Liver (tissue), 9 donors: ENCODE measurements around the gene TBC1D4. TPM values are rescaled to one million over a fixed set of nuclear protein-coding genes. Genes with fewer than 3 reads are reported as not detected.

Experiments
- DNase-seq: peaks from one replicate; pipeline ENCODE4 v3.0.0-alpha.2; 2017; ENCODE audit warnings: low spot score
- H3K27ac ChIP-seq, 2 donors: one replicate each; pipeline ENCODE4 v1.7.0; 2013; ENCODE audit warnings: inconsistent platforms in 2 of 2, low read length in 2 of 2, control low read depth in 1 of 2, low read depth in 1 of 2, mild to moderate bottlenecking in 1 of 2
- H3K27me3 ChIP-seq, 4 donors: one replicate each; pipeline versions ENCODE4 v1.6.1 to v1.7.0; 2013; ENCODE audit warnings: low read length in 3 of 4, inconsistent platforms in 1 of 4, mild to moderate bottlenecking in 1 of 4, moderate library complexity in 1 of 4; ENCODE audit not compliant: control insufficient read depth in 4 of 4, insufficient read depth in 4 of 4
- H3K36me3 ChIP-seq, 4 donors: one replicate each; pipeline versions ENCODE4 v1.6.1 to v1.7.0; 2013; ENCODE audit warnings: low read length in 3 of 4, mild to moderate bottlenecking in 3 of 4, low read depth in 1 of 4, moderate library complexity in 1 of 4; ENCODE audit not compliant: control insufficient read depth in 4 of 4, insufficient read depth in 3 of 4
- H3K4me1 ChIP-seq, 4 donors: one replicate each; pipeline versions ENCODE4 v1.6.1 to v1.7.0; 2013; ENCODE audit warnings: low read length in 3 of 4, mild to moderate bottlenecking in 3 of 4, moderate library complexity in 1 of 4; ENCODE audit not compliant: control insufficient read depth in 4 of 4, insufficient read depth in 4 of 4
- H3K4me3 ChIP-seq, 3 donors: one replicate each; pipeline versions ENCODE4 v1.6.1 to v1.7.0; 2013; ENCODE audit warnings: low read length in 3 of 3, control low read depth in 1 of 3, low read depth in 1 of 3, mild to moderate bottlenecking in 1 of 3
- H3K9ac ChIP-seq, 2 donors: one replicate each; pipeline ENCODE4 v1.7.0; 2013; ENCODE audit warnings: low read length in 2 of 2, mild to moderate bottlenecking in 2 of 2, moderate library complexity in 2 of 2, control low read depth in 1 of 2, low read depth in 1 of 2
- H3K9me3 ChIP-seq, 4 donors: one replicate each; pipeline versions ENCODE4 v1.6.1 to v1.7.0; 2013; ENCODE audit warnings: low read length in 3 of 4; ENCODE audit not compliant: control insufficient read depth in 4 of 4
- ATF3 ChIP-seq: IDR thresholded peaks from 2 replicates; pipeline ENCODE4 v1.6.1; 2016; ENCODE audit warnings: antibody characterized with exemption
- CTCF ChIP-seq: fragments of 150-350 bp; IDR thresholded peaks from 2 replicates; pipeline ENCODE4 v1.5.1; 2017; ENCODE audit warnings: improper control_type of control experiment, low read depth, low read length; ENCODE audit not compliant: missing input control
- EGR1 ChIP-seq, 2 donors: IDR thresholded peaks; 2 replicates each; pipeline ENCODE4 v1.6.1; 2016 to 2018; ENCODE audit warnings: antibody characterized with exemption in 2 of 2, low read depth in 2 of 2
- FOXA1 ChIP-seq: IDR thresholded peaks from 2 replicates; pipeline ENCODE4 v1.6.1; 2016; ENCODE audit warnings: antibody characterized with exemption
- FOXA2 ChIP-seq: IDR thresholded peaks from 2 replicates; pipeline ENCODE4 v1.6.1; 2016; ENCODE audit warnings: antibody characterized with exemption
- GABPA ChIP-seq, 2 donors: IDR thresholded peaks in 1 of 2; conservative IDR thresholded peaks in 1 of 2; 2 replicates each; pipeline ENCODE4 v1.6.1; 2016; ENCODE audit warnings: antibody characterized with exemption in 2 of 2, mild to moderate bottlenecking in 1 of 2, moderate library complexity in 1 of 2
- HNF4A ChIP-seq, 2 donors: conservative IDR thresholded peaks; 2 replicates each; pipeline ENCODE4 v1.6.1; 2016; ENCODE audit warnings: antibody characterized with exemption in 2 of 2, mild to moderate bottlenecking in 2 of 2
- HNF4G ChIP-seq: IDR thresholded peaks from 2 replicates; pipeline ENCODE4 v1.6.1; 2016; ENCODE audit warnings: antibody characterized with exemption
- JUND ChIP-seq, 2 donors: IDR thresholded peaks; 2 replicates each; pipeline ENCODE4 v1.6.1; 2016; ENCODE audit warnings: antibody characterized with exemption in 2 of 2
- MAX ChIP-seq: IDR thresholded peaks from 2 replicates; pipeline ENCODE4 v1.6.1; 2016; ENCODE audit warnings: antibody characterized with exemption
- NR2F2 ChIP-seq: IDR thresholded peaks from 2 replicates; pipeline ENCODE4 v1.6.1; 2016; ENCODE audit warnings: antibody characterized with exemption
- RAD21 ChIP-seq, 2 donors: IDR thresholded peaks; 2 replicates each; pipeline ENCODE4 v1.6.1; 2016; ENCODE audit warnings: antibody characterized with exemption in 2 of 2, mild to moderate bottlenecking in 2 of 2
- REST ChIP-seq: IDR thresholded peaks from 2 replicates; pipeline ENCODE4 v1.6.1; 2016; ENCODE audit warnings: antibody characterized with exemption, mild to moderate bottlenecking
- RXRA ChIP-seq, 2 donors: IDR thresholded peaks; 2 replicates each; pipeline ENCODE4 v1.6.1; 2017 to 2018; ENCODE audit warnings: antibody characterized with exemption in 2 of 2, mild to moderate bottlenecking in 1 of 2
- SP1 ChIP-seq: IDR thresholded peaks from 2 replicates; pipeline ENCODE4 v1.6.1; 2018; ENCODE audit warnings: antibody characterized with exemption, mild to moderate bottlenecking
- TAF1 ChIP-seq: conservative IDR thresholded peaks from 2 replicates; pipeline ENCODE4 v1.6.1; 2016; ENCODE audit warnings: antibody characterized with exemption, mild to moderate bottlenecking
- YY1 ChIP-seq: IDR thresholded peaks from 2 replicates; pipeline ENCODE4 v1.6.1; 2016; ENCODE audit warnings: antibody characterized with exemption, mild to moderate bottlenecking
- ZBTB33 ChIP-seq: IDR thresholded peaks from 2 replicates; pipeline ENCODE4 v1.6.1; 2016; ENCODE audit warnings: antibody characterized with exemption
- WGBS: extraction: QIAGEN DNeasy Blood & Tissue Kit; methylation state at CpG from one replicate; pipeline ENCODE4 v1.1.7; 2013; 5-methylcytosine and 5-hydroxymethylcytosine counted together
- polyA plus RNA-seq, 2 donors: library from polyadenylated mRNA; stranded (reverse) in 1 of 2; unstranded in 1 of 2; fragments of 200-250 nt in 1 of 2; fragments of >200 nt in 1 of 2; fragmentation: Nextera tagmentation in 1 of 2; extraction: Ambion mirVana in 1 of 2; gene quantifications; one replicate each; pipeline versions ENCODE4 v1.2.1 to v1.2.3, GENCODE V29; 2013 to 2015
- total RNA-seq, 2 donors: library from RNA; depleted of rRNA; stranded (reverse); fragments of >200 nt; gene quantifications; one replicate each; pipeline ENCODE4 v1.2.3, GENCODE V29; 2014
- donor health status: healthy.
- donor health status: healthy.
- donor health status: healthy.
- donor health status: healthy.
- donor health status: healthy.

The TBC1D4 gene
- total and polyA plus RNA-seq, 4 donors, result 2.3 to 11.1 (median 6.5) TPM

- TF ChIP-seq REST (no peak), JUND (IDR thresholded peaks at IDR 0.05) (no peak), ZBTB33 (no peak)
Measured at GRCh38 chr13:75384879-75385707, 96.9 kb downstream of the TBC1D4 start (continued).

GRCh38 chr13:75383064-75383715, 98.8 kb downstream of the TBC1D4 start:
- Histone ChIP-seq H3K9ac (peak overlapping the region in 1 of 2 donors; percentile 22), H3K9me3 (no peaks in the 10 kb centered on the region), H3K27ac (no peak overlapping the region), H3K4me3 (no peak overlapping the region), H3K36me3 (no peaks in the 10 kb centered on the region), H3K4me1 (peaks cover 0 to 14% (median 0%) of the 10 kb centered on the region in 4 donors), H3K27me3 (no peaks in the 10 kb centered on the region)
- no peak for TF ChIP-seq JUND (IDR thresholded peaks at IDR 0.05)
- WGBS, result 80% methylated on average over 6 of the region's 6 CpGs
- no peak for DNase-seq

GRCh38 chr13:75378301-75378700, 103.7 kb downstream of the TBC1D4 start:
- no peak for TF ChIP-seq EGR1 (IDR thresholded peaks at IDR 0.05; ENCODE audit: low read depth in 2 of 2)
- TF ChIP-seq REST, result no peak
- TF ChIP-seq MAX, result no peak
- no peak for TF ChIP-seq FOXA1
- no peak for TF ChIP-seq JUND (IDR thresholded peaks at IDR 0.05)
- TF ChIP-seq TAF1, result no peak
- TF ChIP-seq NR2F2, result no peak
- TF ChIP-seq SP1, result no peak
- no peak for TF ChIP-seq ATF3
- no peak for TF ChIP-seq HNF4A (conservative IDR thresholded peaks at IDR 0.05)
- no peak for TF ChIP-seq YY1
- TF ChIP-seq FOXA2, result no peak
- no peak for TF ChIP-seq GABPA (IDR thresholded peaks at IDR 0.05 in 1 of 2, conservative IDR thresholded peaks at IDR 0.05 in 1 of 2)
- no peak for TF ChIP-seq RXRA (IDR thresholded peaks at IDR 0.05)
- TF ChIP-seq RAD21 (IDR thresholded peaks at IDR 0.05), result no peak
- TF ChIP-seq HNF4G, result no peak
- no peak for TF ChIP-seq CTCF
- H3K4me1 ChIP-seq, result peaks cover 0 to 12% (median 3%) of the 10 kb centered on the region in 4 donors
- H3K9me3 ChIP-seq, result no peaks in the 10 kb centered on the region
- WGBS, result 53% methylated on average over 1 of the region's 1 CpG
- H3K27ac ChIP-seq, result no peak overlapping the region
- no peak overlapping the region for H3K4me3 ChIP-seq
- no peaks in the 10 kb centered on the region for H3K36me3 ChIP-seq
- H3K9ac ChIP-seq, result no peak overlapping the region
- H3K27me3 ChIP-seq, result no peaks in the 10 kb centered on the region
- no peak for DNase-seq
